Measurements from ENCODE around the gene ATP6V0B.

The ATP6V0B gene

DNA sequence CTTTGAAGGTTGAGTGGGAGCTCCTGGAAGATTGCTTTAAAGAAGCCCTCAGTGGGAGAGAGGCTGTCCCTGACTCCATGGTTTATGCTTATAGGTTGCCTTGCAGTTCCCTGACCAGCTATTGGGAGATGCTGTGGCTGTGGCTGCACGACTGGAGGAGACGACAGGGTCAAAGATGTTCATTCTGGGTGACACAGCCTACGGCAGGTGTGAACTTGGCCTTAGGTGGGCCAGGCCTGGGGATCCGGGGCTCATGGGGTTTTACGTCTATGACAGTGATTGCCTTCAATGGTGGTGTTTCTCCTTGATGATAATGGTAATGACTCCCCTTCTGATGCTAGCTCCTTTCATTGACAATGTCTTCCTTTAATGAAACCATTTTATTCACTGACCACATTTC is 4.3 kb upstream of the ATP6V0B start:
- no peak for DNase-seq

DNA sequence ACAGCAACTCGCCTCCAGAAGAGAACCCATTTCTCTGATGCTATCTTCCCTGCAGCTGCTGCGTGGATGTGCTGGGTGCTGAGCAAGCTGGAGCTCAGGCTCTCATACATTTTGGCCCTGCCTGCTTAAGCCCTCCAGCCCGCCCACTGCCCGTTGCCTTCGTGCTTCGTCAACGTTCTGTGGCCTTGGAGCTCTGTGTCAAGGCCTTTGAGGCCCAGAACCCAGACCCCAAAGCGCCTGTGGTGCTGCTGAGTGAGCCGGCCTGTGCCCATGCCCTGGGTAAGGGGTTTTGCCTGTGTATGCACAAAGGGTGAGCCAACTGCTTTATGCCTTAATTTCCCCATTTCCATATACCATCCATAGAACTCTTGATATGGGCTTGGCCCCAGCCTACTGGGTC is 3.8 kb upstream of the ATP6V0B start:
- no peak for DNase-seq

DNA sequence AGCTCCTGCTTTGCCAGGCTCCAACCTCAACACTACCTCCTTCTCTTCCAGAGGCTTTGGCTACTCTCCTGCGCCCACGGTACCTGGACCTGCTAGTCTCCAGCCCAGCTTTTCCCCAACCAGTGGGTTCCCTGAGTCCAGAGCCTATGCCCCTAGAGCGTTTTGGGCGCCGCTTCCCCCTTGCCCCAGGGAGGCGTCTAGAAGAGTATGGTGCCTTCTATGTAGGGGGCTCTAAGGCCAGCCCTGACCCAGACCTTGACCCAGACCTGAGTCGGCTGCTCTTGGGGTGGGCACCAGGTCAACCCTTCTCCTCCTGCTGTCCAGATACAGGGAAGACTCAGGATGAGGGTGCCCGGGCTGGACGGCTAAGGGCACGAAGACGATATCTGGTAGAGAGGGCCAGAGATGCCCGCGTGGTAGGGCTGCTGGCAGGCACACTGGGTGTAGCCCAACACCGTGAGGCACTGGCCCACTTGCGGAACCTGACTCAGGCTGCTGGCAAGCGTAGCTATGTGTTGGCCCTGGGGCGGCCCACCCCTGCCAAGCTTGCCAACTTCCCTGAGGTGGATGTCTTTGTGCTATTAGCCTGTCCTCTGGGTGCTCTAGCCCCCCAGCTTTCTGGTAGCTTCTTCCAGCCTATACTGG is 3.3 kb upstream of the ATP6V0B start:
- DNase-seq: no peak

DNA sequence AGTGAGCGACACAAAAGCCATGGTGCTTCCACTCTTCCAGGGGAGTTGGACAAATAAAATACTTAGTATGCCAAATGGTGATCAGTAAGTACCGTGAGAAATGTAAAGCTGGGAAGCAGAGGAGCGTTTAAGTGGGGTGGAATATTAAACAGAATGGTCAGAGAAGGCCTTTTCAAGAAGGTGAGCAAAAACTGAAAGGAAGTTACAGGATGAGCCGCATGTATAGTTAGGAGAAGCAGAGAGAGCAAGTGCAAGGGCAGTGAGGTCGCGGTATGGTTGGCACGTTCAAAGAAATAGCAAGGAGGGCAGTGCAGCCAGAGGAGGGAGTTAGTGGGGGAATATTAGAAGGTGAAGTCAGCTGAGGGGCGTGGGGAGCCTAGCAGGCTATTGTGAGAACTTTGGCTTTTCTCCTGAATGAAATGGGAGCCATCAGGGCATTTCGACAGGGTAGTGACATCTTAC is 748 bp upstream of the ATP6V0B start:
- no peak for DNase-seq

DNA sequence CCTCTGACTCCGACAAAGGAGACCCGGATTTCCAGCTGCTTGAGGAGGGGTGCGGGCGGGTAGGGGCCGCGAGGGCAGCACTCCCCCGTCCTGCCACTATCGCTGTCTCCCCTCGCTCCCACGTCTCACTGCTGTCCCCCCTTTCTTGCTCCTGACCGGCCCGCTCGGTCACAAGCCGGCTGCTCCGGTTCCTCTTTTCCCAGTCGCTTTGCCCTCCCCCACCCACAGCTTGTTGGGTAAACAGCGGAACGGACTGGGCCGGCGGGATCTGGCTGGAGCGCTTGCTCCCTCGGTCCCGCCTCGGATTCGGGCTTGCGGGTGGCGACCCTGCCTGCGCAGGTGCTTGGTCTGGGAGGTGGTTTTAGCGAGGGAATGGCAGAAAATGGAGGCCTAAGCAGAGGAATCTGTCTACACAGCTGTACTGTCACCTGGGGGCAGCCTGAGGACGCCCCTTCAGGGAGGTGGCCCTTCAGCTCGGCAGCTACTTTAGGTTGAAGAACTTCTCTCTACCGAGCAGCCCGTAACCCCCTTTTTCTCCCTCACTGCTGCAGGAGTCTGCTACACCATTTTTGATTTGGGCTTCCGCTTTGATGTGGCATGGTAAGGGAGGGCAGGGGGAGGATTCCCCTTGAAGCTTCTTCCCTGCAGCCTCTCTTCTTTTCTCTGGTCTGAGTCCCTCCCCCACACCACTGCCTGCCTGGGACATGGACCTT is 645 bp downstream of the ATP6V0B start:
- DNase-seq: no peak

DNA sequence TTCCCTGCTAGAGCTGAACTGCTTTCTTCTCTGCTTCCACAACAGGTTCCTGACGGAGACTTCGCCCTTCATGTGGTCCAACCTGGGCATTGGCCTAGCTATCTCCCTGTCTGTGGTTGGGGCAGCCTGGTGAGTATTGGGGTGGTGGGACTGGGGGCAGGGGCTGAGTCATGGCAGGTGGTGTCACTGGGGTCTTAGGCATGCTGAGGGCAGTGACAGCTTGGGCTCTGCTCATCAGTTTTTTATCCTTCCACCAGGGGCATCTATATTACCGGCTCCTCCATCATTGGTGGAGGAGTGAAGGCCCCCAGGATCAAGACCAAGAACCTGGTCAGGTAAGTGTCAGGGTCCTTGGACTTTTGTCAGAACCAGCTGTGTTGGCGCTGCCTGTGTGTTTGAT is 1.3 kb downstream of the ATP6V0B start:
- DNase-seq: no peak

DNA sequence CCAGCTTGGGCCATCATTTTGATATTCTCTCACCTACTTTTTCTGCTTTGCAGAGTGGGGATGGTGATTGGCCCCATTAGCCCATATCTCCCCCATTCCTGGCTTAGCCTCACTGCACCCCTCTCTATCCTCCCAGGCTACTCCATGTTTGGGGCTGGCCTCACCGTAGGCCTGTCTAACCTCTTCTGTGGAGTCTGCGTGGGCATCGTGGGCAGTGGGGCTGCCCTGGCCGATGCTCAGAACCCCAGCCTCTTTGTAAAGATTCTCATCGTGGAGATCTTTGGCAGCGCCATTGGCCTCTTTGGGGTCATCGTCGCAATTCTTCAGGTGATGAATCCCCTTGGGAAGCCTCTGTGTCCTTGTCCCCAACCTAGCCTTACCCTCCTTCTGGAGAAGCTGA is 2.1 kb downstream of the ATP6V0B start:
- no peak for DNase-seq

DNA sequence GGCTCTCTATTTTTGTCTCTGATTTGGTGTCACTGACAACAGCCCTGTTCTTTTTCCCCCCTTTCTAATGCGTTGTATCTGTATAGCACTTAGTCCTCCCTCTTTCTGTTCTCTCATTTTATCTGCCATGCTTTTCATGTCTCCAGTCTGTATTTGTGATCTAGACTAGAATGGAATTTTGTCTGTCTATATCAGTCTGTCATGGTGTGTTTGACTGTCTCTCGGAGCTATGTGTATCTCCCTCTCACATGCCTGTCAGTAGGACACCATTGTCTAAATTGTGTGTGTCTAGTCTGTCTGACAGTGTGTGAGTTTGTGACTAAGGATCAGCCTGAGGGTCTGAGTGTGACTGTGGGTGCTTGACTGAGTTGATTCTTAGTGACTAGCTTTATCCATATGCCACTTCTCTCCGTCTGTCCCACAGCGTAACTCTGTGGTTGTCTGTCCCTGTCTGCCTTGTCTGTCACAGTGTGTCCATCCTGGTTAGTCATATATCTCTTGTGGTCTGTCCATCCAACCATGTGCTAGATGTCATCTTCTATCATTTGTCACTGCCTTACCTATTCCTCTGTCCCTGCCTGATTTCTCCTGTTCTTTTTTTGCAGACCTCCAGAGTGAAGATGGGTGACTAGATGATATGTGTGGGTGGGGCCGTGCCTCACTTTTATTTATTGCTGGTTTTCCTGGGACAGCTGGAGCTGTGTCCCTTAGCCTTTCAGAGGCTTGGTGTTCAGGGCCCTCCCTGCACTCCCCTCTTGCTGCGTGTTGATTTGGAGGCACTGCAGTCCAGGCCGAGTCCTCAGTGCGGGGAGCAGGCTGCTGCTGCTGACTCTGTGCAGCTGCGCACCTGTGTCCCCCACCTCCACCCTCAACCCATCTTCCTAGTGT is 2.9 kb downstream of the ATP6V0B start:
- DNase-seq: no peak

DNA sequence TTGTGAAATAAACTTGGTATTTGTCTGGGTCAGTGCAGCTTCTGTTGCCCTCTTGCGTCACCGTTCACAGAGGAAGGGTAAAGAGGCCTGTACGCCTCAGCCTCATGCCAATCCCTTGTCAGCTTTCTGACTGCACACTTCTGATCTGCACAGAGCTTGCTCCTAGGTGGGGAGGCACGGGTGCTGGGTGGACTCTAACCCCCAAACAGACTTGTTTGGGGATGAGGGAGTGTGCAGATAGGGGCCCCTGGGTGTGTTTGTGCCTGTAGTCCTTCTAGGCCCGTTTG is 3.4 kb downstream of the ATP6V0B start:
- no peak for DNase-seq

DNA sequence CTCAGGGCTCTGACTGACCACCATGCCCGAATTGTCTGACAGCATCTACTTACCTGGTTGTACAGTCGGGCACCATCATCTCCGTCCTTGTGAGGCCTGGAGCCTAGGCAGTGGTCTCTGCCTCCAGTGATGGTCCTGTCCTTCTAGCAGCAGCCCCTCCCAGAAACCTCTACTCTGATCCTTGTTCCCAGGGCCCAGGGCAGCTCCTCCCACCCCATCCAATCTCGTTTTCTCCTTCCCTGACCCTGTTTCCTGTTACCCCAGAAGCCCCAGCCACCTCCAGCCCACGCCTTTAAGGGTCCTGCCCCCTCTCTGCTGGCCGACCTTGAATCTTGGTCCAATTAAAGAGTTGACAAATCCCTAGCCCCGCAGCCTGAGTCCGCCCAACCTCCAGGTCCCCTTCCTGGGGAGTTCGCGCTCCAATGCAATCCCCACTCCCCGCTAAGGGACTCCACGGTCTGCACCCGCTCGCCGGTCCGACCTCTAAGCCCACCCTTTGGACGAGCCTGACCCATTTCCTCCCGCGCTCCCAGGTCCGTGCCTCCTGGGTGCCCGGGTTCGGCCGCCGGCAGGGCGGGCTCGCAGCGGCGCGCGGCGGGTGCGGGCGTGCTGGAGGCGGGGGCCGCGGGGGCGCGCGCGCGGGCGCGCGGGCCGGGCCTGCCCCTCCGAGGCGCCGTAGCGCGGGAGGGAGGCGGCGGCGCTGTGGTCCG is 3.9 kb downstream of the ATP6V0B start, which contains the start of gene B4GALT2:
B4GALT2 (plus strand) TSS at position 660 of the 710 bp plus-strand sequence. CDS start 1,951 bp downstream, outside the sequence.
- no peak for DNase-seq

DNA sequence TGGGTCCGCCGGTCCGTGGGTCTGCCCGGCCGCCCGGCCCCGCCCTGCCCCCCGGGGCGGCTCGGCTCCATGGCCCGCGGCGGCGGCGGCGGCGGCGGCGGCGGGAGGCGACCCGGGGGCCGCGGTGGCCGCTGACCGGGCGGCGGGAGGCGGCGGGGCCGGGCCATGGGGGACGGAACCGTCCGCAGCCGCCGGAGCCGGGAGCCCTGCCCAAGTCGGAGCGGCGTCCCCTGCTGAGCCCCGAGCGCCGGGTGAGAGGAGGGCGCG is 4.4 kb downstream of the ATP6V0B start:
- DNase-seq: no peak

DNA sequence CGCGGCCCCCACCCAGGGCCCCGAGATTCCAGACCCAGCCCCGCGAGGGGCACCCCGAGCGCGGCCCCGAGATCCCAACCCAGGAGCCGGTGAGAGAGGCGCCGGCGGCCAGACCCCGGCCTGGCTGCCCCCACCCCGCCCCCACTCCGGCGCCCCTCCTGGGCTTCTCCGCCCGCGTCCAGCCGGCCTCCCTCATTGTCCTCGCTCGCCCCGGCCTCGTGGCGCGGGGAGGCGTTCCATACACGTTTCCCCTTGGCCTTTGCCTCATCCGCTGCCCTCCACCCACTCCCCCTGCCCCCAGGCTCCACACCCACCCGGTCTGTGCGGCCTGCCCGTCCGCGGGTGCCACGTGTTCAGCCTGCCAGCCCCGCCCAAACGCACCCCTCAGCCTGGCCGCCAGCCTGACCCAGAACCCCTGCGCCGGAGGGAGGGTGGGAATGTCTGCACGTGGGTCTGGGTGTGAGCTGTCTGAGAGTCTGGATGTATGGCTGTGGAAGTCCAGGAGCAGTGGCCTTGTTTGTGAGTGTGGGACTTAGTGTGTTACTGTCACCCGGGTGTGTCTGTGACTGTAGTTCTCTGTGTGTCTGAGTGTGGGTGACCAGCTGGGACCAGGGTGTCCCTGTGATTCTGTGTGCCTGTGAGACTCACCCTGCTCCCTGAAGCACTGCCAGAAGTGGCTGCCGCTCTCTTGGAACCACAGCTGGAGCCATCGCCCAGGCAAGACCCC is 4.9 kb downstream of the ATP6V0B start:
- no peak for DNase-seq

DNA sequence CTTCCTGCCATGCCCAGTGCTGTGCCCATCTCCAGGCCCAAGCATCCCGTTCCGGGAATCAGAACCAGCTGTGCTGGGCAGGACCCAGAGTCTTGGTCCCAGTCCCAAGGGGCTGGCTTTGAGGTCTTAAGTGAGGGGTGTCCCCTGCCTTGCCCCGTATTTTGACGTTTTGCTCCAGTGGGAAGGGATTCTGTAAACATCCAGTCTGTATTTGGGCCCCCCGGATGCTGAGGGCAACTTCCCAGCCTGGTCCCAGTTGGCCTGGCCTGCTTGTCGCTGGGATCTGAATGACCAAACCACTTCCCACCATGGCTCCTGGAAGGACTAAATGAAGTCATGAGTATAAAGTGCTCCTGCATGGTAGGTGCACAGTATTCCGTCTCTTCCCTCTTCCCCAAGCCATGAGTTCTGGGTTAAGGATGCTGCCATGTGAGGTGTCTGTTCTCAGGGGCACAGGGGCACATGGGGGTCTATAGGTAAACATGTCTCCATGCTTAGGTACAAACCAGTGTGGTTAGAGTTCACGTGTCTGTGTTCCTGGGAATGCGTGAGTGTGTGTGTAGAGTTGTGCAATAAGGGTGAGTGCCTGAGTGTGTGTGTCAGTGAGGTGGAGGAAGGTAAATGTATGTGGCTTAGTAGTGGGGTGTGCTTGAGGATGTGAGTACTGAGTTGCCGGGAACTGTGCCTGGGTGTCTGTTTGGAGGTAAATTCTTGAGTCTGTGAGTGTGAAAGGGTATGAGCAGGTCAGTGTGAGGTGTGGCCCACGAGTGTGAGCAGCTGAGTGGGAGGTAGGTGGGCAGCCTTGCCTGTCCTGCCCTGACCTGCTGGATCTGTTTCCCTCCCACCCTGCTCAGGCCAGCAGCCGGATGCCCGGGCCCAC is 5.7 kb downstream of the ATP6V0B start:
- no peak for DNase-seq

DNA sequence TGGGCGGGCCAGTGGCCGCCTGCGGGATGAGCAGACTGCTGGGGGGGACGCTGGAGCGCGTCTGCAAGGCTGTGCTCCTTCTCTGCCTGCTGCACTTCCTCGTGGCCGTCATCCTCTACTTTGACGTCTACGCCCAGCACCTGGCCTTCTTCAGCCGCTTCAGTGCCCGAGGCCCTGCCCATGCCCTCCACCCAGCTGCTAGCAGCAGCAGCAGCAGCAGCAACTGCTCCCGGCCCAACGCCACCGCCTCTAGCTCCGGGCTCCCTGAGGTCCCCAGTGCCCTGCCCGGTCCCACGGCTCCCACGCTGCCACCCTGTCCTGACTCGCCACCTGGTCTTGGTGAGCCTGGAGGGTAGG is 6.4 kb downstream of the ATP6V0B start:
- DNase-seq: no peak

DNA sequence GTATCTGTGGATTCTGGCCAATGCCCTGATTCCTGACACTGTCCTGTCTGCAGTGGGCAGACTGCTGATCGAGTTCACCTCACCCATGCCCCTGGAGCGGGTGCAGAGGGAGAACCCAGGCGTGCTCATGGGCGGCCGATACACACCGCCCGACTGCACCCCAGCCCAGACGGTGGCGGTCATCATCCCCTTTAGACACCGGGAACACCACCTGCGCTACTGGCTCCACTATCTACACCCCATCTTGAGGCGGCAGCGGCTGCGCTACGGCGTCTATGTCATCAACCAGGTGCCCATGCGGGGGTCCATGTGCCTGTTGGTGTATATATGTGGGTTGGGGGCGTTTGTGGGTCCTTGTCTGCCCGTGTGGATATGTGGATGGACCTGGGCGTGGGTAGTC is 6.9 kb downstream of the ATP6V0B start:
- no peak for DNase-seq

DNA sequence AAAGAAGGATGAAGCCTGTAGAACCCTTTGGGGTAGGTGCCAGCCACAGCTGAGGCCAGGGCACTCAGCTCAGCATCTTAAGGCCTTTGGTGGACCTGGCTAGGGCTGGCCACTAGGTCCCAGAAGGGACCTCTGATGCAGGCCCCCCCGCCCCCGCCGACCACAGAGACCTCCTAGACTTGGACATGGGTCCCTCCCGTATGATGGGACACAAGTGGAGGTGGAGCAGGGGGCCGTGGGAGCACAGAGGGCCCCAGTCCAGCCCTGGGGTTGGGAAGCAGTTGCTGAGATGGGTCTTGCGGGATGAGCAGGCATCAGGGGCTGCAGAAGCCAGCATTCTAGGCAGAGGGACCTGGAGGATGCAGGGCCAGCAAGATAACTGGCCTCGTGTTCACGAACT is 7.5 kb downstream of the ATP6V0B start:
- DNase-seq: no peak

DNA sequence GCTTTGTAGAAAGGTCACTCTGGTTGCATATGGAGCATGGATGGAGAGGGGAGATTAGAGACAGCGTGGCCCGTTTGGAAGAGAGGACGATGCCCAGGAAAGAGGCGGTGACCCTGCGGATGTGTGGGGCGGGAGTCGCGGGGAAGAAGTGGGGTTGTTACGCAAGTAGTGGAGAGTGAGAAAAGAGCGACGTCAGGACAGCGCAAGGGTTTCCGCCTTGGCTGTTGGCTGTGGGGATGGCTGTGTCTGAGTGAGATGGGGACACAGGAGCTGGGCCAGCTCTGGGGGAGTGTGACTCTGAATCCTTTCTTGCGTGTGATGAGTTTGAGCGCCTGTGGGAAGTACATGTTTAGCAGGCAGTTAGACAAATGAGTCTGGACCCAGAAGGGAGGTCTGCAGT is 8.0 kb downstream of the ATP6V0B start:
- no peak for DNase-seq

DNA sequence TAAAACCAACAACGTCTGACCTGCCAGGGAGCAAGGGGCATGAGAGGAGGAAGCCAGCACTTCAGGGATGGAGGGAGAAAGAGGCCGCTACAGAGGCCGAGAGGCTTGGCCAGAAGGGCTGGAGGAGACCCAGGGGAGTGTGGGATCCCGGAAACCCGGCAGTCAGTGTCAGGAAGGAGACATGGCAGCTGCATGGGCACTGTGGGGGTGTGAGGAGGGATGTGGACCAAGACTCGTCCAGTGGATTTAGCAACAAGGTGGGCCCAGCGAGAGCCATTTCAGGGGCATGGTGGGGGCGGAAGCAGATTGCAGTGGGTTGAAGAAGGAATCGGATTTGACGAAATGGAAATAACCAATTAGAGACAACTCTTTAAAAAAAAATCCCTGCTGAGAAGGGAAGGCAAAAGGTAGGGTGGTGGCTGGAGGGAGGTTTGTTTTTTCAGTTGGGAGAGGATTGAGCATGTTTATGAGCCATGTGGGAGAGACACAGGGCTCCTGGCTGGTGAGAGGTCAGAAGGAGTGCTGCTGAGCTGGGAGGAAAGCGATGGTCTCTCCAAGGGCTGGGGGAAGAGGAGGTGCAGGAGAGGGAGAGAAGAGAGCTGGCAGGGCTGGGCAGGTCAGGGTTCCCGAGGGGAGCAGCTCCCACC is 8.6 kb downstream of the ATP6V0B start:
- no peak for DNase-seq

DNA sequence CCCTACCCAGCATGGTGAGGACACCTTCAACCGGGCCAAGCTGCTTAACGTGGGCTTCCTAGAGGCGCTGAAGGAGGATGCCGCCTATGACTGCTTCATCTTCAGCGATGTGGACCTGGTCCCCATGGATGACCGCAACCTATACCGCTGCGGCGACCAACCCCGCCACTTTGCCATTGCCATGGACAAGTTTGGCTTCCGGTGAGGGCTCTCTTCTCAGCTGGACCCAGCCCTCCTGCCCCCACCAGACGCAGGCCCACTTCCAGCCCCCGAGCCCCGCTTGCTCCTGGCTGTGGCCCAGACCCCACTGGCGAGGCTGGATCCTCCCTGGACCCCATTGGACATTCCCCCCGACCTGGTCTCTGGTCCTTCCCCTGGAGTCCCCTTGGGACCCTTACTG is 10.1 kb downstream of the ATP6V0B start:
- DNase-seq: no peak

DNA sequence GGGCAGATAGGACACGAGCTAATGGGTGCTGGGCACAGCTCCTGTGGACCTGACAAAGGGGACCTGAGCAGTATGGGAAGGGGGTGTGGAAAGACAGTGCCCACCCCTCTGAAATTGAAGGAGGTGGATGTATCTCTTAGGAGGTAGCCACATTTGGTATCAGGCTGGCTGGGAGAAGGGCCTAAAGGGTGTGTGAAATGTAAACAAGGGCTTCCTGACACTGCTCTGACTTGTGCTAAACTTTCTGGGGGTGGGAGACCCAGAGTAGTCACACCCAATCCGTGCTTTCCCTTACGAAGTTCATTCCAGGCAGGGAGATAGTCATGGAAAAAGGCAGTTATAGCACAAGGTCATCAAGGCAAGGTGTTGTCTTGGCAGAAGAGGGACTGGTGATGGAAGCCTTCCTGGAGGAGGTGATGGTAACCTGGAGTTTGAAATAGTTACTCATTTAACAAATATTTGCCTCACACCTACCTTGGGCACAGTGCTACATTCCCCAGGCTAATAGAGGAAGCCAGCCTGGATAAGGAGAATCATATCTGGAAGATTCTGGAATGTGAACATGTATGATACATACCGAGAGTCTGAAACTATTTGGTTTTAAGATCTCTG is 11.3 kb downstream of the ATP6V0B start:
- DNase-seq: no peak

DNA sequence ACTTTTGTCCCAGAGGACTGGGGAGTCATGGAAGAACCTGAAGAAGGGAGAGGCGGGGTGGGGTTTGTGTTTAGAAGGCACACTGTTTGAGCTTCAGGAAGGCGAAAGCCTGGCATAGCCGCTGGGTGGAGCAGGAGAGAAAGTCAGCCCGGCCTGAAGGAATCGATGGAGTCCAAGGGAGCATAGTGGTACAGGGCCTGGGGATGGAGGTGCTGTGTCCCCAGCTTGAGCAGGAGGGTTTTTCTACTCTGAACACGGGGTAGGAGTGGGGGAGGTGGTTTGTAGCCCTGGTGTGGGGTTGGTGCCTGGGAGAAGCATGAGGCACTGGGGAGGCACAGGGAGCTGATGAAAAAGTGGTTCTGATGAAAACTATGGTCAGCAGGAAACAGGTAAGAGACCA is 12.0 kb downstream of the ATP6V0B start:
- no peak for DNase-seq
